ENCODE measurements around the gene TEX55. TPM values are rescaled to one million over a fixed set of nuclear protein-coding genes. Genes with fewer than 3 reads are reported as not detected.

The TEX55 gene
- polyA plus RNA-seq, 3 donors, result not detected

DNA sequence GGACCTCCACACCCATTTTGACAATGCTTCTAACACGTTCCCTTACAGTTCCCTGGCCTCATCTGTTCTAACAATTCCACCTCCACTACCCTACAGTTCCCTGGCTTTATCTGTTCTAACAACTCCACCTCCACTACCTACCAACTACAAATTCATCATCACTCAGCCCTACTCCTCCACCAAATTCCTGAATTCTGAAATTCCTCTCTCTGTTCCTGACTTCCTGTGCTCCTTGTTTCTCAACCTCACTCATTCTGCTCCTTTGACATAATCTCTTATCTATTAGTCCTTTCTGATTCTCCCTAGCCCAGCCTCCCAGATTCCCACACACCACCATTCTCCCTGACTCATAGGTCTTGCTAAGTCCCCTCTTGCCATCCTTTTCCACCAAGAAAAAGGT, 49.9 kb downstream of the TEX55 start:
- WGBS, 3 donors, result 68 to 79% (median 76%) methylated on average over 1 of the region's 1 CpG
- H3K27ac ChIP-seq (ENCODE audit: low read depth, low read length), result no peak overlapping the region

Other genes starting within 250 kb of the TEX55 start
- gene IGSF11, start 111.3 kb upstream of the TEX55 start, polyA plus RNA-seq, result 1 to 10 TPM in 1 of 3 donors, under 1 TPM in 2; 0.06 to 1.2 (median 0.11) TPM
- 1 to 10 TPM in 1 of 3 donors, under 1 TPM in 2; 0.22 to 2.1 (median 0.85) TPM for gene UPK1B, start 27.4 kb downstream of the TEX55 start, polyA plus RNA-seq
- gene B4GALT4, start 94.7 kb downstream of the TEX55 start, polyA plus RNA-seq, result 10 to 100 TPM in 1 of 3 donors, 1 to 10 TPM in 2; 8.0 to 13.3 (median 9.2) TPM
- gene ARHGAP31, start 148.2 kb downstream of the TEX55 start, polyA plus RNA-seq, result 10 to 100 TPM in 1 of 3 donors, 1 to 10 TPM in 2; 2.0 to 17.1 (median 7.4) TPM